ENCODE measurements around the gene LIX1L. TPM values are rescaled to one million over a fixed set of nuclear protein-coding genes. Genes with fewer than 3 reads are reported as not detected.
A peak's percentile ranks its signal among the peaks of the same experiment; 100 is the strongest.

The LIX1L gene
- total and polyA plus RNA-seq, 2 of the 13 experiments (the other 11 are each of a cell fraction or from before 2014, with no cell fraction given), result 8.1 to 24.9 TPM

DNA sequence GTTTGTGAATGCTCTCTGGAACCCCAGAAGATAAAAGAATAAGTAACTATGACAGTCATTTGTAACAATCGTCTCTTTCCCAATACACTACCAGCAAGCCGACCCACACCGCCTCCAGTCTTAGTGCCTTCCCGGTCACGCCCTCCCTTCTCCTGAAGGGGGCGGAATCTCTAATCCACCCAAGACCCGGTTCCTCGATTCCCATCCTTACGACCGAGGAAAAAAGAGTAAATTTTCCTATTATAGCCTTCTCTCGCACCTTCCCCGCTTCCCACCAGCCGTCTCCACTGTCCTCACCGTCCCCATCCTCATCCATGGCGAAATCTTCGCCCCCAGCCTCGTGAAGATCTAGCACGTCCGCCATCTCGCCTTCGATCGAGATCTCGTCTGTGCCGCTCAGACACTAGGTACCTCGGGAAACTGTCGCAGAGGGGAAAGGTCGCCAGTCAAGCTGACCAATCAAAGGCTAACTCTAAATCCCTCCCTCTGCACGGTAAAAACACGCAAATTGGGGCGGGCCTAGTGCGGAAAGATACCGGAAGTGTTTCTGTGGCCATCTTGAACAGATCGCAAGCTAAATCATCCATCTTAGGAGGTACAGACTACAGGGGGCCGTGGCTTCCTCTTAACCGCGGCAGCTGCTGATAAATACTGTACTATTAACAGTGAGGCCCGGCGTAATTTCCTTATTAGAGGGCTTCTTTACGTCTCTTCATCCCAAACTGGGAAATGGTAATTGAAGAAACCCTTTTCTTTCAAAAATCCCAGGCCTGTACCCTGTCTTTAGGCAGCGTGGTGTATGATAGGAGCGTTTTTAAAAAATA is 30.5 kb downstream of the LIX1L start, which contains the start of gene RBM8A (continued):
- TF ChIP-seq, protein P1, sequence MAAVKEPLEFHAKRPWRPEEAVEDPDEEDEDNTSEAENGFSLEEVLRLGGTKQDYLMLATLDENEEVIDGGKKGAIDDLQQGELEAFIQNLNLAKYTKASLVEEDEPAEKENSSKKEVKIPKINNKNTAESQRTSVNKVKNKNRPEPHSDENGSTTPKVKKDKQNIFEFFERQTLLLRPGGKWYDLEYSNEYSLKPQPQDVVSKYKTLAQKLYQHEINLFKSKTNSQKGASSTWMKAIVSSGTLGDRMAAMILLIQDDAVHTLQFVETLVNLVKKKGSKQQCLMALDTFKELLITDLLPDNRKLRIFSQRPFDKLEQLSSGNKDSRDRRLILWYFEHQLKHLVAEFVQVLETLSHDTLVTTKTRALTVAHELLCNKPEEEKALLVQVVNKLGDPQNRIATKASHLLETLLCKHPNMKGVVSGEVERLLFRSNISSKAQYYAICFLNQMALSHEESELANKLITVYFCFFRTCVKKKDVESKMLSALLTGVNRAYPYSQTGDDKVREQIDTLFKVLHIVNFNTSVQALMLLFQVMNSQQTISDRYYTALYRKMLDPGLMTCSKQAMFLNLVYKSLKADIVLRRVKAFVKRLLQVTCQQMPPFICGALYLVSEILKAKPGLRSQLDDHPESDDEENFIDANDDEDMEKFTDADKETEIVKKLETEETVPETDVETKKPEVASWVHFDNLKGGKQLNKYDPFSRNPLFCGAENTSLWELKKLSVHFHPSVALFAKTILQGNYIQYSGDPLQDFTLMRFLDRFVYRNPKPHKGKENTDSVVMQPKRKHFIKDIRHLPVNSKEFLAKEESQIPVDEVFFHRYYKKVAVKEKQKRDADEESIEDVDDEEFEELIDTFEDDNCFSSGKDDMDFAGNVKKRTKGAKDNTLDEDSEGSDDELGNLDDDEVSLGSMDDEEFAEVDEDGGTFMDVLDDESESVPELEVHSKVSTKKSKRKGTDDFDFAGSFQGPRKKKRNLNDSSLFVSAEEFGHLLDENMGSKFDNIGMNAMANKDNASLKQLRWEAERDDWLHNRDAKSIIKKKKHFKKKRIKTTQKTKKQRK (IDR thresholded peaks at IDR 0.05; ENCODE audit: low read length), result no peak
- TF ChIP-seq, protein P2, sequence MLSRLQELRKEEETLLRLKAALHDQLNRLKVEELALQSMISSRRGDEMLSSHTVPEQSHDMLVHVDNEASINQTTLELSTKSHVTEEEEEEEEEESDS (CRISPR knock-in tag; IDR thresholded peaks at IDR 0.05; ENCODE audit: borderline replicate concordance), result no peak
- TF ChIP-seq TAF15 (IDR thresholded peaks at IDR 0.05; ENCODE audit: low read depth, low read length, poor library complexity, severe bottlenecking) (no peak), ZNF180 (CRISPR knock-in tag; IDR thresholded peaks at IDR 0.05; ENCODE audit: borderline replicate concordance, low read depth) (no peak), ZNF33B (CRISPR knock-in tag; IDR thresholded peaks at IDR 0.05) (no peak), NCOR1 (IDR thresholded peaks at IDR 0.05; ENCODE audit: borderline replicate concordance, low read length) (peak; percentile 47; the same call in 1 of the 2 replicates), CREB1 (IDR thresholded peaks at IDR 0.05) (peak; percentile 69), CREB1 (CRISPR knock-in tag; IDR thresholded peaks at IDR 0.05) (peak; percentile 96), SALL1 (CRISPR knock-in tag; IDR thresholded peaks at IDR 0.05) (peak; percentile 71), SKI (IDR thresholded peaks at IDR 0.05; ENCODE audit: partially characterized antibody) (no peak), ZNF841 (CRISPR knock-in tag; IDR thresholded peaks at IDR 0.05; ENCODE audit: borderline replicate concordance) (no peak), REL (CRISPR knock-in tag; conservative IDR thresholded peaks at IDR 0.05) (no peak), ZFP62 (CRISPR knock-in tag; IDR thresholded peaks at IDR 0.05) (no peak), FOXK2 (IDR thresholded peaks at IDR 0.05) (no peak; the same call in none of the 2 replicates), SYNCRIP (IDR thresholded peaks at IDR 0.05; ENCODE audit: insufficient read depth, low read depth, low read length) (no peak), PRPF4 (IDR thresholded peaks at IDR 0.05; ENCODE audit: low read depth, low read length, poor library complexity, severe bottlenecking) (no peak), ZSCAN25 (CRISPR knock-in tag; IDR thresholded peaks at IDR 0.05) (no peak), ZNF430 (CRISPR knock-in tag; IDR thresholded peaks at IDR 0.05) (peak; percentile 68; the same call in 1 of the 2 replicates), MEIS1 (CRISPR knock-in tag; IDR thresholded peaks at IDR 0.05; ENCODE audit: borderline replicate concordance) (no peak)
- TF ChIP-seq, protein P3, sequence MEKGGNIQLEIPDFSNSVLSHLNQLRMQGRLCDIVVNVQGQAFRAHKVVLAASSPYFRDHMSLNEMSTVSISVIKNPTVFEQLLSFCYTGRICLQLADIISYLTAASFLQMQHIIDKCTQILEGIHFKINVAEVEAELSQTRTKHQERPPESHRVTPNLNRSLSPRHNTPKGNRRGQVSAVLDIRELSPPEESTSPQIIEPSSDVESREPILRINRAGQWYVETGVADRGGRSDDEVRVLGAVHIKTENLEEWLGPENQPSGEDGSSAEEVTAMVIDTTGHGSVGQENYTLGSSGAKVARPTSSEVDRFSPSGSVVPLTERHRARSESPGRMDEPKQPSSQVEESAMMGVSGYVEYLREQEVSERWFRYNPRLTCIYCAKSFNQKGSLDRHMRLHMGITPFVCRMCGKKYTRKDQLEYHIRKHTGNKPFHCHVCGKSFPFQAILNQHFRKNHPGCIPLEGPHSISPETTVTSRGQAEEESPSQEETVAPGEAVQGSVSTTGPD (CRISPR knock-in tag; IDR thresholded peaks at IDR 0.05), result no peak
- TF ChIP-seq, protein P4, sequence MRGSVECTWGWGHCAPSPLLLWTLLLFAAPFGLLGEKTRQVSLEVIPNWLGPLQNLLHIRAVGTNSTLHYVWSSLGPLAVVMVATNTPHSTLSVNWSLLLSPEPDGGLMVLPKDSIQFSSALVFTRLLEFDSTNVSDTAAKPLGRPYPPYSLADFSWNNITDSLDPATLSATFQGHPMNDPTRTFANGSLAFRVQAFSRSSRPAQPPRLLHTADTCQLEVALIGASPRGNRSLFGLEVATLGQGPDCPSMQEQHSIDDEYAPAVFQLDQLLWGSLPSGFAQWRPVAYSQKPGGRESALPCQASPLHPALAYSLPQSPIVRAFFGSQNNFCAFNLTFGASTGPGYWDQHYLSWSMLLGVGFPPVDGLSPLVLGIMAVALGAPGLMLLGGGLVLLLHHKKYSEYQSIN (CRISPR knock-in tag; IDR thresholded peaks at IDR 0.05; ENCODE audit: borderline replicate concordance), result no peak
- TF ChIP-seq, protein P5, sequence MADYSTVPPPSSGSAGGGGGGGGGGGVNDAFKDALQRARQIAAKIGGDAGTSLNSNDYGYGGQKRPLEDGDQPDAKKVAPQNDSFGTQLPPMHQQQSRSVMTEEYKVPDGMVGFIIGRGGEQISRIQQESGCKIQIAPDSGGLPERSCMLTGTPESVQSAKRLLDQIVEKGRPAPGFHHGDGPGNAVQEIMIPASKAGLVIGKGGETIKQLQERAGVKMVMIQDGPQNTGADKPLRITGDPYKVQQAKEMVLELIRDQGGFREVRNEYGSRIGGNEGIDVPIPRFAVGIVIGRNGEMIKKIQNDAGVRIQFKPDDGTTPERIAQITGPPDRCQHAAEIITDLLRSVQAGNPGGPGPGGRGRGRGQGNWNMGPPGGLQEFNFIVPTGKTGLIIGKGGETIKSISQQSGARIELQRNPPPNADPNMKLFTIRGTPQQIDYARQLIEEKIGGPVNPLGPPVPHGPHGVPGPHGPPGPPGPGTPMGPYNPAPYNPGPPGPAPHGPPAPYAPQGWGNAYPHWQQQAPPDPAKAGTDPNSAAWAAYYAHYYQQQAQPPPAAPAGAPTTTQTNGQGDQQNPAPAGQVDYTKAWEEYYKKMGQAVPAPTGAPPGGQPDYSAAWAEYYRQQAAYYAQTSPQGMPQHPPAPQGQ (CRISPR knock-in tag; IDR thresholded peaks at IDR 0.05; ENCODE audit: borderline replicate concordance), result no peak

All from HepG2 (cell line).